Measurements from ENCODE around the gene SF3B4. TPM values are rescaled to one million over a fixed set of nuclear protein-coding genes. Genes with fewer than 3 reads are reported as not detected.

Gene SF3B4
- total and polyA plus RNA-seq, 2 of the 4 experiments (the other 2 are of a cell fraction) = 6.6 to 64.4 TPM

GRCh38 chr1:149931212-149931790 lies 3.7 kb upstream of the SF3B4 start:
- Histone ChIP-seq H3K9ac (ENCODE audit: low read depth, low read length) (no peak overlapping the region), H3K36me3 (ENCODE audit: control insufficient read depth, insufficient read depth, low read length) (peaks cover 21% of the 10 kb centered on the region), H3K23ac (ENCODE audit: low read depth, low read length) (peak overlapping the region; percentile 50; the same call in 1 of the 2 replicates), H3K27me3 (ENCODE audit: control insufficient read depth, insufficient read depth, low read length) (no peaks in the 10 kb centered on the region), H2AK9ac (replicated peaks; ENCODE audit: low read depth, low read length, poor library complexity) (peak overlapping the region; percentile 91), H3K27ac (ENCODE audit: insufficient read depth, low read length) (no peak overlapping the region), H3K4me1 (ENCODE audit: control insufficient read depth, insufficient read depth, low read length) (peaks cover 6% of the 10 kb centered on the region), H2AFZ (replicated peaks; ENCODE audit: low read length, poor library complexity) (peak overlapping the region; percentile 52), H3K79me1 (ENCODE audit: low read depth in 1 of 2, low read length in 2 of 2) (peaks cover 16 to 65% of the 10 kb centered on the region in 2 experiments; a peak in 3 of 4 replicates), H2AK5ac (ENCODE audit: low read depth, low read length) (peak overlapping the region; percentile 49; the same call in 1 of the 2 replicates), H3K4me3 (ENCODE audit: insufficient read depth, low read depth, low read length) (no peak overlapping the region), H4K20me1 (ENCODE audit: insufficient read depth, low read length) (peaks cover 4% of the 10 kb centered on the region; the same call in 1 of the 2 replicates), H2BK20ac (ENCODE audit: low read depth, low read length) (0 out of 2 replicates have a peak overlapping the region, but pooled peaks have one; percentile 35), H4K91ac (ENCODE audit: insufficient read depth, low read depth, low read length) (no peak overlapping the region; the same call in 1 of the 2 replicates), H3K14ac (replicated peaks; ENCODE audit: low read depth, low read length) (0 out of 2 replicates have a peak overlapping the region, but pooled peaks have one; percentile 32), H3K9me1 (ENCODE audit: insufficient read depth, low read length) (peaks cover 24% of the 10 kb centered on the region), H3K4ac (ENCODE audit: low read depth, low read length) (peak overlapping the region; percentile 51; the same call in 1 of the 2 replicates), H3K56ac (ENCODE audit: extremely low read depth, insufficient read depth, low read length) (no peak overlapping the region), H2BK15ac (ENCODE audit: low read depth, low read length) (peak overlapping the region; percentile 34; the same call in 1 of the 3 replicates), H2BK5ac (ENCODE audit: low read depth, low read length, poor library complexity, severe bottlenecking) (peak overlapping the region; percentile 30), H3K18ac (ENCODE audit: low read depth, low read length) (no peak overlapping the region), H4K5ac (ENCODE audit: low read depth, low read length) (no peak overlapping the region), H2BK120ac (ENCODE audit: low read depth, low read length) (peak overlapping the region; percentile 50), H4K8ac (ENCODE audit: low read depth in 2 of 2, low read length in 2 of 2) (peak overlapping the region in 1 of 2 experiments; percentile 67; a peak in 1 of 4 replicates), H3K9me3 (ENCODE audit: control insufficient read depth, insufficient read depth, low read length) (no peaks in the 10 kb centered on the region), H3K4me2 (ENCODE audit: low read depth, low read length) (no peak overlapping the region)
- ChIA-PET POLR2A (ENCODE audit: unreplicated experiment) (no interaction called here), CTCF (no interaction called here)
- peak; percentile 16 for DNase-seq
- no peak for ATAC-seq (ENCODE audit: low read depth)
- in situ Hi-C loops (cut with MboI; ENCODE audit: low sequenced_read_pairs) = no loop called here
- dilution Hi-C loops (cut with HindIII; ENCODE audit: low sequenced_read_pairs, unreplicated experiment) = no loop called here
- BruUV-seq (replicated peaks) = no TSS peak
- WGBS, 2 experiments (ENCODE audit: extremely low coverage in 2 of 2, insufficient read length in 1 of 2) = 89% methylated on average over 7 of the region's 13 CpGs; no CpG with 5 or more reads in 1 of the 2 experiments
- intact Hi-C loops (cut with micrococcal nuclease) = no loop called here
- TF ChIP-seq FOS (IDR thresholded peaks at IDR 0.05; ENCODE audit: low read depth, low read length) = no peak
- TF ChIP-seq USF2 (IDR thresholded peaks at IDR 0.05; ENCODE audit: low read depth, low read length) = no peak
- no peak for TF ChIP-seq MAZ (IDR thresholded peaks at IDR 0.05; ENCODE audit: borderline replicate concordance, low read depth, low read length)
- TF ChIP-seq MXI1 (IDR thresholded peaks at IDR 0.05; ENCODE audit: borderline replicate concordance, low read depth, low read length) = no peak
- TF ChIP-seq SMC3 (IDR thresholded peaks at IDR 0.05; ENCODE audit: low read depth, low read length) = no peak
- TF ChIP-seq RFX5 (IDR thresholded peaks at IDR 0.05; ENCODE audit: low read depth, low read length) = no peak
- no peak for TF ChIP-seq BHLHE40 (IDR thresholded peaks at IDR 0.05; ENCODE audit: low read depth, low read length)
- TF ChIP-seq RAD21 (IDR thresholded peaks at IDR 0.05; ENCODE audit: low read length) = no peak
- no peak for TF ChIP-seq CEBPB (IDR thresholded peaks at IDR 0.05; ENCODE audit: low read depth, low read length)
- TF ChIP-seq NFE2L2 (IDR thresholded peaks at IDR 0.05; ENCODE audit: low read depth, low read length) = no peak
- no peak for TF ChIP-seq RCOR1 (IDR thresholded peaks at IDR 0.05; ENCODE audit: insufficient replicate concordance, low read length)
- TF ChIP-seq CTCF (conservative IDR thresholded peaks at IDR 0.05; ENCODE audit: low read depth, low read length) = no peak
- no peak for TF ChIP-seq POLR2A (IDR thresholded peaks at IDR 0.05; ENCODE audit: low read depth, low read length)
- TF ChIP-seq, protein P1, sequence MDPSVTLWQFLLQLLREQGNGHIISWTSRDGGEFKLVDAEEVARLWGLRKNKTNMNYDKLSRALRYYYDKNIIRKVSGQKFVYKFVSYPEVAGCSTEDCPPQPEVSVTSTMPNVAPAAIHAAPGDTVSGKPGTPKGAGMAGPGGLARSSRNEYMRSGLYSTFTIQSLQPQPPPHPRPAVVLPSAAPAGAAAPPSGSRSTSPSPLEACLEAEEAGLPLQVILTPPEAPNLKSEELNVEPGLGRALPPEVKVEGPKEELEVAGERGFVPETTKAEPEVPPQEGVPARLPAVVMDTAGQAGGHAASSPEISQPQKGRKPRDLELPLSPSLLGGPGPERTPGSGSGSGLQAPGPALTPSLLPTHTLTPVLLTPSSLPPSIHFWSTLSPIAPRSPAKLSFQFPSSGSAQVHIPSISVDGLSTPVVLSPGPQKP (IDR thresholded peaks at IDR 0.05; ENCODE audit: borderline replicate concordance, low read depth, low read length) = no peak
- no peak for TF ChIP-seq CHD1 (IDR thresholded peaks at IDR 0.05; ENCODE audit: low read depth, low read length)
